HG03521 (cell line): ENCODE results near the gene TIFAB.

Experiments used
- ATAC-seq: cut with Tn5 transposase; IDR thresholded peaks from one replicate; pipeline ENCODE4 v1.9.1; 2021; ENCODE audit warnings: mild to moderate bottlenecking, moderate library complexity; ENCODE audit not compliant: unreplicated experiment

Gene TIFAB

DNA sequence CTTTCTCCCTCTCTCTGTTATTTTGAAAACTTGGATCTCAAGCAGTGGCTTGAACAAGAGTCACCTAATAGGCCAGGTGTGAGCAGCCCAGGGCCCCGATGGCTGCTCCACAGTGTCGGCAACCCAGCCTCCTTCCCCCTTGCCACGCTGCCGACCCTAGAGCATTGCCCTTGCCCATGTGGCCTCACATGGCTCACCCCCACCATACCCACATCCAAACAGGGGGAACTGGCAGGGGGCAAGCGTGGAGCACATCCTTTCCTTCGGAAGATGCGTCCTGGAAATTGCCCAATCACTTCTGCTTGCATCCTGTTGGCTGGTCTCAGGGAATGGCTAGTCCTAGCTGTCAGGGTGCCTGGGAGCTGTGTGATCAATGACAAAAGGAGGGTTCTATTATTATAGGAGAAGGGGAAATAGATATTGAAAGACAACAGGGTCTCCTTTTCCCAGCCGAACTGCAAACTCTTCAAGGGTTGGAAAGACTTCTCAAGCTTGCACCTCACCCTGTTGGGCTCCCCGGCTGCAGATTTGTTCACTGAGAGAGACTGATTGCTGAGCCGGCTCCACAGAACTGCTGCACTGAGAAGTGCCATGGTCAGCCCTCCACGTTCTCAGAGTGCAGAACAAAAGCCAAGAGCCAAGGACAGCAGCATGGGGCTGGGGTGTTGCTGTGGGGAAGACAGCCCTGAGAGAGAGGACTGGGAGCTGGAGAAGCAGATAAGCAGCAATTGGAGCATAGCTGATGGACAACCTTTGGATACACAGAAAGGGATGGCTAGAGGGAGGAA lies 8.3 kb upstream of the TIFAB start:
- ATAC-seq: no peak

DNA sequence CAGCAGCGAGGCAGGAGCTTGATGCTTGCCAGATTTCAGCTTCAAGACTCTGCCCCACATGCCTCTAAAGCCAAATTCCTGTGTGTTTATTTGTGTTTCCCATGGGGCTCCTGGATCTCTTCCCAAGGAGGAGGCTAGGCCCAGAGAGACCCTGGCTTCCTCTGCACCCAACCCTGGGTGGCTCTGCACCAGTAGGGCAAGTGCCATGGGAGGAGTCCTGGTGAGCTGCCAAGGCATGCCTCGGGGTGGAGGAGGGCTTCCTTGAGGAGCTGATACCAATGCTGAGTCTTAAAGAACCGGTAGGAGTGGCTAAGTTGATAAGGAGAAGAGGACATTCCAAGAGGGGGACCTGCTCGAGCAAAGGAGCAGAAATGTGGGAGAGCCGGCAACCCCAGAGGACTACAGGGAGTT lies 6.8 kb upstream of the TIFAB start:
- no peak for ATAC-seq

DNA sequence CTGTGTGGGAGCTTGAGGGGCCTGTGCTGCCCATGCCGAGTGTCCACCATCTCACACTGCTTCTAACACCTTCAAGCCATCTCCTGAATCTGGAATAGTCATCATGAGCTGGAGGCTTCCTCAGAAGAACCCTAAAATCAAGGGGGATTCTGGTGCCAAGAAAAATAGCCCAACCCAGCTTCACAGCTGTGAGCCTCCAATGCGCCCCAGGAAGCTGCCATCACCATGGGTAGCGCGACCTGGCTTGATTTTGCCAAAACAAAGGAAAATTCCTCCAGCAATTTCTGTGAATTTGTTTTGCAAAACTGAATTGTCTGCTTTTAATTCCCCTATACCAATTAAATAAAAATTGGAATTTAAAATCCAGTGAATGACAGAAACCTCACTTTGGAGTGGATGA lies 6.2 kb upstream of the TIFAB start:
- ATAC-seq: no peak

DNA sequence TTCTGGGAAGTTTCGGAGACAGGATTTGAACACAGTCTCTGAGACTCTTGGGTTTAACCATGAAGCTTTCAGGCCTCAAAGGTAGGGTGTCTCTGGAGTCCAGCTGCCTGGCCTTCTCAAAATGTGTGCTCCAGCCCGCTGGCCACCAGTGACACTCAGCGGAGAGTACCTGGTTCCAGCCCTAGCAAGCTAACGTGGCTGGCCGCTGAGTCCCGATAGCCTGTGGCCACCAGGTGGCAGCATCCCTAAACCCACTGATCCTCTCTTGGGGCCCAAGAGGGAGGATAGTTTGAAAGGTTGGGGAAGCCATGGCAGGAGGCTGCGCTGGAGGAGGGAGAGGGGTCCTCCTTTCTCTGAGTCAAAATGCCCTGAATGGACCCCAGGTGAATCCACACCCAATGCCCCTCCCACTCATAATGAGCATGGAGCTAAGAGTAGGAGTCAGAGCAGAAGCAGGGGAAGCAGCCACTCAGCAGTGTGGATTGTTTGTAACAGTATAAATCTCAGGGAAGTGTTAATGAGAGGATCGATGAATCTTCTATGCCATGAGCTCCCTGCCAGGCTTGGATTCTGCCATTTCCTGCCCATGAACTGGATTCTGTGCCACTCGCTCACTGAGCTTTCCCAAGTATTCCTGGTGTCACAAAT lies 5.4 kb upstream of the TIFAB start:
- peak; percentile 65 for ATAC-seq

DNA sequence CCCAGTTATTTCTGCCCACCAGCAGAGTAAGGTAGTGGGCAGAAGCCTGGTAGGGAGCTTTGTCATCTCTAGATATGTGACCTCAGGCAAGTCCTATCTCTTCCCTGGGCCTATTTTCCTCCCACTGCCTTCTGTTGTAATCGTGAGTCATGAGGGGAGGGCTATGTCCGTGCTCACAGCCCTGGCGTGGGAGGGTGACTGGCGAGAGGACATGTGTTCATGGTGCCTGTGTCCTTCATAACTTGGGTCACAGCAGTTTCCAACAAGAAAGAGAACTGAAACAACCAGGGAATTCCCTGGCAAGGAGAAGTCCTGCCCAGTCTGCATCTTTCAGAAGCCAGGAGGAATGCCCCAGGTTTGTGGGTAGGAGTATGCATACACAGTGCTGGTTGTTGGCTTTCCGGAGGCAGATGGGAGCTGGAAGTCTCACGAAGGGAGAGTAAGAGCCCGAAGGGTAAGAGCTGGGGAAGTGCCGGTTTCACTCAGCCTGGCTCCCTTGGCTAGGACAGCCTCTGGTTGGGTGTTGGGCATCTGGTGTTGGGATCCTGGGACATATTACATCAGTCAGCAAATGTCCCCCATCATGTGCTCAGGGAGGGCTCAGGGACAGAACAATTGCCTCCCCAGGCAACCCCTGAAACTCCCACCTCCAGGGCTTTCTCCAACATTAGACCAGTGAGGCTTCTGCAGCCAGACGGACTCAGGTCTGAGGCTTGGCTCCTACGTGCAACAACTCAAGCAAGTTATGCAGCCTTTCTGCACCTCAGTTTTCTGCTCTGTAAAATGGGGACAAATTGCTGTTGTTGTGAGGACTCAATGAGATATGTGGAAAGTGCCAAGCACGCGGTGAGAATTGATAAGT lies 4.3 kb upstream of the TIFAB start:
- ATAC-seq: peak; percentile 34

DNA sequence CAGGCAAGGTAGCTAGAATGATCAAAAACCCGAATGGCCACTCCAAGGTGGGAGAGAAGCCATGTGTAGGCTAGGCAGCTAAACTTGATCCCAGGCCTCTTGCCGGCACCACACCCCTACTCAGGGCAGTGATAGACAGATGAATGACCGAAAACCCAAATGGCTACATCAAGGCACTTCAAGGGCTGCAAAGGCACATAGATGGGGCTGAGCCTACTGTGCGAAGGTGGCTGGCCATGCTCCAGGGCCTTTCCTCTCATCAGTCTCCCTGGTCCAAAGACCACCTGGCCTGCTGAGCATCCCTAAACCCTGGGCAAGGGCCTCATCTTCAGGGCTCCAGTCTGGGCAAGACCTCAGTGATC lies 3.7 kb upstream of the TIFAB start:
- ATAC-seq: no peak

DNA sequence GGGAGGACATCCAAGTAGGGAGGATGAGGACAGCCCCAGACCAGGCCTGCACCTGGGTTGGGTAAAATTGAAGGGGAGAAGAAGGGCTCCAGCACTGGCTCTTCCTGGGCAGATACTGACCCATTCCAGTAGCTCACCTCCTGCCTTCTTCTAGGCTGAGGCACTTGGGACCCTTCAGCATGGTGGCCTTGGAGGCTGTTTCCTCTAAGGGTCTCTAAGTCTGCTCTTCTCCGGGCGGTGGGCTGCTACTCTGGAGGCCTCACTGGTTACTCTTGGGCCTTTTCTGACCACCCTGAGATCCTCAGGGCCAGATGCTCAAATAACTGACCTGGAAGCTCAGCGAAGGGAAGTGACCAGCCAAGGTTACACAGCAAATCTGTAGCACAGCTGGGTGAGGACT lies 2.8 kb upstream of the TIFAB start:
- ATAC-seq: no peak

DNA sequence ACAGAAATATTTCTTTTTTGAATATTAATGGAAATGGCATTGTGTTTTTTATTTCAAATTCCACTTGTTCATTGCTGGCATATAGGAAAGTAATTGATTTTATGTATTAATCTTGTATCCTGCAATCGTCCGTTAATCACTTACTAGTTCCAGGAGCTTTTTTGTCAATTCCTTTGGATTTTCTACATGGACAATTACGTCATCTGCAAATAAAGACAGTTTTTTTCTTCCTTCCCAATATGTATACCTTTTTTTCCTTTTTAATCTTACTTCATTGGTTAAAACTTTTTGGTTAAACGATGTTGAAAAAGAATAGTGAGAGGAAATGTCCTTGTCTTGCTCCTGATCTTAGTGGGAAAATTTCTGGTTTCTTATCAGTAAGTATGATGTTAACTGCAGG lies 1.5 kb upstream of the TIFAB start:
- no peak for ATAC-seq

DNA sequence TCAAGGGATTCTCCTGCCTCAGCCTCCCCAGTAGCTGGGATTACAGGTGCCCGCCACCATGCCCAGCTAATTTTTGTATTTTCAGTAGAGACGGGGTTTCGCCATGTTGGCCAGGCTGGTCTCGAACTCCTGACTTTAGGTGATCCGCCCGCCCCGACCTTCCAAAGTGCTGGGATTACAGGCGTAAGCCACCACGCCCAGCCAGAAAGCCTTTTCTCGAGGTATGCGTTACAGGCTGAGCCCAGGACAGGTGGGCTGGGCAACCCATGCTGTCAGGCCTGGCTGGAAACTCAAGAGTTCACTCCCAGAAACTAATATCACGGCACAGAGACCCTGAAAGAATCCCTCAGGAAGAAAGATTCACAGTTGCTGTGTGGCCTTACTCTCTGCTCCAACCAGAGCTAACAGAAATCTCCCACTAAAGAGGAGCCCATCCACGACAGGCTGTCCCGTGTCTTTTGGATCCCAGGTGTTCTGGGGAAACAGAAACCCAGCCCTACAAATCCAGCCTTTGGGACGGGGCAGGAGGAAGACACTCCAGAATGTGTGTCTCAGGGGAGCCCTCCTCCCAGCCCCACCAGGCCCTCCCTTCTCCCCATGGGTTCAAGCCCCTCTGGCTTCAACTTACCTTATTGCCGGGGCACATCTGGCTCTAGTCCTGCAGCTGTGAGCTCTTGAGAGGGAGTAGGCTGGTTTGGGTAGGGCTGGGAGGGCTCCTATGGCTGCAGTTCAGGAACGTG lies 400 bp downstream of the TIFAB start:
- no peak for ATAC-seq

DNA sequence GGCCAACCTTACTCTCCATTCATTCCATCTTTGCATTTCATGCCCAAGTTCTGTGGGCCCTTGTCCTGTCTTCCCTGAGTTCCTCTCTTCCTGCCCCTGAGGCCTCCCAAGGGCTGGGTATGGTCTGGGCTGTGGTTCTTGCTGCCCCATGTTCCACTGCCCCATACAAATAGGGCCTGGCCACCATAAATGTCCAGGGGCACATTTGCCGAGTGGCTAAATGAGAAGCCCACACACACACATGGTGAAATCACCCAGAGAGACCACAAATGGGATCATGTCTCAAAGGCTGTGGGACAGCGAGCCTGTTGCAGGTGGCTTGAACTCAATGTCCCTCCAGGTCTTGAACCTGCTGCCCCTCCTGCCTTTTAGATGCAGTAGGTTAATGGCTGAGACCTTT lies 1.2 kb downstream of the TIFAB start:
- ATAC-seq: no peak

DNA sequence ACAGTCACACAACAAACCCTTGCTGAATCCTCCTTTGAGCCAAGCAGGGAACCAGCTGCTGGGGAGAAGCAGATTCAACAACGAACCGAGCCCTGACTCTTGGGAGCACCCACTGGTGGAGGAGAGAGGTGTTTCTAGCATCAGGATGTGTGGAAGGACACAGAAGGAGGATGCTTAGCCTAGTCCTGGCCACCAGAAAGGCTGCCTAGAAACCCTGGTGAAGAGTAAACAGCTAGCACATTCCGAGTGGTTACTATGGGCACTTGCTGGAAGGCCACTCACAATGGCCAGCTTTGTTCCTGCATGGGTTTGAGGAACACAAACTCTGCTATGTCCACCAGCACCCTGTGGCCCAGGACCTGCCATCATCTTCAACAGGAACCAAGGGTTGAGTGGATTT lies 1.8 kb downstream of the TIFAB start:
- ATAC-seq: no peak

DNA sequence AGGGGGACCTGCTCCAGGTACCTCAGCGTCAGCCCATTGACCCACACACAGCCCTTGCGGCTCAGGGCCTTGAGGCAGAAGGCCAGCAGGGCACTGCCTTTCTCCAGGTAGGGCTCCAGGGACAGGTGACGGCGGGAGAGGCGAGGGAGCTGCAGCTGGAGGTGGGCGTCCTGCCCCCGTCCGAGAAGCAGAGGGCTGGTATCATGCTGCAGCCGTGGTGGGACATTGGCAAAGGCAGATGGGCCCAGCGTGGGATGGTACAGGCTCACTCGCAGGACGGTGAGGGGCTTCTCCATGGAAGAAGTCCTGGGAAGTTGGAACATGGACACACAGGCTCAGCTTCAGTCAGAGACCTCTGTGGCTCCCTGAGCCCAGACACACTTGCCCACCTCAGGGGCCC lies 2.5 kb downstream of the TIFAB start:
- no peak for ATAC-seq

DNA sequence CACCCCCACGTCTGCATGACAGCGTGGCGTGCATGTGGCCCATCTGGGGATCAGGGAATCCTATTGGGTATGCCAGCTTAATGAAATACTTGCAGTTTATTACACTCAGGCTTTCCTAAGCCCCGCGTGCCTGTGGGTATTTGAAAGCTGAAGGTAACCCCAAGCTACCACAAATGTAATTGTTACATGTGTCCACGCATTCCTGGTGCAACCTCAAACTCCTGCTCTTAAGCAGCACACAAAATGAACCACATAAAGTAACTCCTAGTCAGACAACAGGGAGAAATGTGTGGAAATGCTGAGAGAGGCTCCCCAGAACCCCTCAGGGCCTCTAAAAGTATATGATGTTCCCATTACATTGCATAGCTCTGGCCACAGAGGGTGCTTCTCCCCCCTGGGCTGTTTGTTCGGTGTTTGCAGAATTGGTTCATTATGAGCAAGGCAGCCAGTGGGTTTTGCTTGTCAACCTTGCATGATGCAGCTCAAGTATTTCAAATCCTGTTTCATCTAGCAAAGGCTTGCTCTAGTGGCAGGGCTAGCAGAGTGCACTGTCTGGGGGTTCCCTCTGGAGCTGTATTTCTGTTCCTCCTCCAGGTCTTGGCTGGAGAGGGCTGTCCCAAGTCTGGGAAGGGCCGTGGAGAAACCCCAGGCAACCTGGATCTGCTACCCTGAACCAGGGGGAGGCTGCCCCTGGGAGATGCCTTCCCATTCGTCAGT lies 3.2 kb downstream of the TIFAB start:
- ATAC-seq: no peak

DNA sequence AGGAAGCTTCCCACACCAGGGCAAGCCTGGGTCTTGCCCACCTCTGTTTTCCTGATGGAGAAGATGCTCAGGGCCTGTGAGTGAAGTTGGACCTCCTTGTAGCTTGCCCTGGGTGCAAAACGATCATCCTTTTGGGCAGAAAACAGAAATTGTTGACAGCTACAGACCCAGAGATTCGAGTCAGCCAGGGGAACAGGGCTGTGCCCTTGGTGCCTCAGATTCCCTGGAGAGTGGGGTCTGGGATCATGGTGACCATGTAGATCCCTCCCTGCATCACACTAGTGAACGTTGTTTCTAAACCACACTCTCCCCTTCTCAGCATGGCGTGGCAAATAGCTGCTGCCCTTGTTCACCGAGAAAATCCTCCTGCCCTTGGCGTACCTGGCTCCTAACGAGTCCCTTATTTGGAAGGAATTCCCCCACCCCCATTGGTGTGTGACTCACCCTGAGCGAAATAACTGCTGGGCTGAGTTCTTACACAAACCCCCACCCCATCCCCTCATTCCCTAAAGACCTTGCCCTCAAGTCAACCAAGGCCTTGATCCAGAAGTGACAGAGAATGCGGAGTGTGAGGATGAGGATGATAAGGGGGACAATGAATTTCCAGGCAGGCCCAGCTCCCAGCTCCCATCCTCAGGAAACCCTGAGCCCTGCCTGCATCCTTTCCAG lies 3.9 kb downstream of the TIFAB start:
- no peak for ATAC-seq

DNA sequence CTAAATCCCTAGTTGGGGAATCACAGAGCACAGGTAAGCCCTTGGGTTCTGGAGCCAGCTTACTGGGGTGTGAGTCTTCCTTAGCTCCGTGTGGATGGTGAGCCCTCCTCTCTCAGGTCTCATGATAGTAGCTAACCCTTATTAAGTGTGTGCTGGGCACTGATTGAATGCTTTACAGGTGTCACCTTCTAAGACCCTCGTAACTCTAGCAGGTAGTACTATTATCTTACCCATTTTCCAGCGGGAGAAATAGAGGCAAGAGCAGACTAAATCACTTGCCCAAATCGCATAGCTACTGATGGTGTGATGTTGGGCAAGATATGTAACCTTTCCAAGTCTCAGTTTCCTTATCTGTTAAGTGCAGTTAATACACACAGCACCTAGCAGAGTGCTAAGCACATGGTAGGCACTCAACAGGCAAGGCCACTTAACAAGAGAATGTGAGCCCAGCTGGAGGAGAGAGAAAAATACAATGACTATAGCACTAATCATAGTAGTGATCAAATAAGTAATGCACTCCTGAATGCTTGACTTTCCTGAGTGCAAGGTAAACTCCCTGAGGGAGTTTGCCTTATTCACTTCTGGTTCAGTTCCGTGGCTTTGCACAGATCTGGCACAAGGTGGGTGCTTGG lies 4.7 kb downstream of the TIFAB start, which contains the start of gene DCANP1:
TSS of gene DCANP1 (minus strand) at position 51 of the 632 bp plus-strand sequence. CDS start 240 bp downstream, outside the sequence.
- ATAC-seq: no peak

DNA sequence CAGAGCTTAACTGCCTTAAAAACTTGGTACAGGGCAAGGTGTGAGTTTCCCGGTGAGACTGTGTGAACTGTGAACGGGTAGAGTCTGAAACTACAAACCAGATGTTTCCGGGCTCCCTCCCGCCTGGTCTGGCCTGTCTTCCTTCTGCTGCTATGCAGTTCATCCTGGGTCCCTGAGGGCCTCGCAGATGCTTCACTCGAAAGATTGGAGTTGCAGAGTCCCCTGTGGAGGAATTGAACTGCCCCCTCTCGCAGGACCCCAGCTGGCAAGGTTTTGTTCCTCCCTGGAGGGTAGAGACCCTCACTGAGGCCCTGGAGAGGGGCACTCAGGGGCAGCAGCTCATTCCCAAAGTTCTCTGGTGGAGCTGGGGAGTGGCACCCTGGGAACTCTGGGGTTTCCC lies 5.5 kb downstream of the TIFAB start:
- no peak for ATAC-seq

DNA sequence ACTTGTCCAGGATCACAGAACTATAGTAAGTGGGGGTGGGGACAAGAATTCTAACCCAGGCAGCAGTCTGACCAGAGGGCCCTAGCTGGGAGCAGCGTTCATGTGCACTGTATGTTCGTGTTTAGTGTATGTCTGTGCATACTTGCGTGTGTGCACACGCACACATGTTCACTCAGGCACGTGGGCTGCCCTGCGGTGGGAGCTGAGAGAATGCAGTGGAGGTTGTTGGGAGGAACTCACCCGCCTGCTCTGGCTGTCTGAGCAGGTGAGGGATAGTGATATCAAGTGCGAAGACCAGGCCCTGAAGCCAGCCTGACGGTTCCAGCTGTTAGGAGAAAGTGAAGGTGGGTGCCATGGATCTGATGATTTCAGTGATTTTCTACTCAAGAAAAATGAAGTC lies 5.9 kb downstream of the TIFAB start:
- no peak for ATAC-seq

DNA sequence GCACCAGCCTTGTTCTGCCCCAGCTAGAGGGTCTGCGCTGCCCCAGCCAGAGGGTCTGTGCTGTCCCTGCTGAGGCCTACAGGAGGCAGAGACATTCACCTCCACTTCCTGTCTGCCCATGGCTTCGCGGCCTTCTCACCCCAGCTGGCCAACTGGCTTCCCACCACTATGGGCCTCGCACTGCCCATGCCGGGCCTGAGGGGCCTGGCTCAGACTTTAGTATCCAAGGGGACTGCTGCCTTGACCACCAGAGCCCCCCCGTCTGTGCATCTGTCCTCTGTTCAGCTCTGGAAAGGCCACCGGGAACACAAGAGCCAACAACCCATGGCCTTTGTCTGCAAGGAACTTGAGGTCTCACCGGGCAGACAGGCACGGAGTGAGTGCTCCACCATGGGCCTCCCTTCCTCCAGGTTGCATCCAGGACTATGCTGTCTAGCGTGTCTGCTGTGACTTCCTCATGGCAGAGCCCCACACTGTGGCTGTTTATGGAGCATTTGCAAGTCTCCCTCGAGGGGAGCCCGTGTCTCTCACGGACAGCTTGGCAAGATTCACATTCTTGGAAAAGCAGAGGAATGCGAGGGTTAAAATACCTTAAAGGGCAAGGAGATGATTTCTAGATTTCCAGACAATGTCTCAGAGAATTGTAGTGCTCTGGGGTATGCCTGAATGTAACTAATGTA lies 6.7 kb downstream of the TIFAB start:
- ATAC-seq: no peak

DNA sequence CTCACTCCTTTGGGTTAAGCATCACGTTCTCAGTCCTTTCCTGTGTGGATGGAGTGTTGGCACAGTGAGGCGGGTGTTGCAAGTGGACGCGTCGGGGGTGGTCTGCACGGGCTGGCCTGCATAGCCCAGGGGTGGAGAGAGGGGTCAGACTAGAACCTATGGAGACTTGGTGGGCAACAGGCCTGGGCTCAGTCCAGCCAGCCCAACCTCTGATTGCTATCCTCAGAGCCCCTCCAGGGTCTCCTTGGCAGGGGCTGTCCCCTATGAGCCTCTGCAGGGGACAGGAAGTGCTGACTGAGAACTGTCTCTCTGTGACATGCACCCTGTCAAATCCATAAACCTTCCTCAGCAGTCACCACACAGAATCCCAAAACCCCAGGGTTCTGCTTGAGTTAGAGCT lies 7.3 kb downstream of the TIFAB start:
- ATAC-seq: no peak
